Hepatocyte (in vitro differentiated cells): ENCODE measurements around the gene PIP5K1C.

ENCODE experiments used
- CTCF ChIP-seq: fragments of 200-600 bp; sonication (generic); IDR thresholded peaks from 2 replicates; pipeline ENCODE4 v1.5.1; 2016; ENCODE audit warnings: antibody characterized with exemption, mild to moderate bottlenecking; ENCODE audit not compliant: poor library complexity
- EZH2 ChIP-seq: fragments of 200-600 bp; sonication (generic); IDR thresholded peaks from 2 replicates; pipeline ENCODE4 v1.6.1; 2016; ENCODE audit warnings: antibody characterized with exemption, mild to moderate bottlenecking, borderline replicate concordance
- EZH2phosphoT487 ChIP-seq: fragments of 200-600 bp; sonication (generic); IDR thresholded peaks from one replicate; pipeline ENCODE4 v1.6.1; 2018; ENCODE audit warnings: antibody characterized with exemption, mild to moderate bottlenecking, low read depth, moderate library complexity; ENCODE audit not compliant: unreplicated experiment, severe bottlenecking

GRCh38 chr19:3646336-3647092 is 53.8 kb downstream of the PIP5K1C start:
- no peak for TF ChIP-seq CTCF
- TF ChIP-seq EZH2 = no peak
- TF ChIP-seq EZH2phosphoT487 = no peak
